WTC11 (cell line): Measurements from ENCODE around the gene NCOA1. TPM values are rescaled to one million over a fixed set of nuclear protein-coding genes. Genes with fewer than 3 reads are reported as not detected.
A peak's percentile ranks its signal among the peaks of the same experiment; 100 is the strongest.

Source experiments
- ATAC-seq: fragments of 200-7000 bp; cut with Tn5 transposase; 2 replicates; pipeline ENCODE4 v1.10.0; 2021; ENCODE audit warnings: mild to moderate bottlenecking, moderate library complexity
- CTCF ChIA-PET: fragments of 300-600 bp; sonication (Branson Sonifier 250); formaldehyde crosslinking; loops from one replicate; lab custom pipeline; 2021; ENCODE audit warnings: antibody characterized with exemption; lab: Charles Lee
- POLR2A ChIA-PET: fragments of 350-600 bp; sonication (Branson Sonifier 250); formaldehyde crosslinking; loops from one replicate; lab custom pipeline; 2021; ENCODE audit warnings: antibody characterized with exemption; lab: Charles Lee
- DNase-seq: peaks from one replicate; pipeline ENCODE4 v3.0.0; 2021; ENCODE audit warnings: low spot score
- H3K27ac Mint-ChIP-seq: 2 replicates; pipeline ENCODE4 v1.8.0; 2021; ENCODE audit warnings: mixed read lengths
- H3K27me3 Mint-ChIP-seq: 2 replicates; pipeline ENCODE4 v1.8.0; 2021; ENCODE audit warnings: low read depth, mild to moderate bottlenecking, moderate library complexity, mixed read lengths
- H3K36me3 Mint-ChIP-seq: 2 replicates; pipeline ENCODE4 v1.8.0; 2021; ENCODE audit warnings: mixed read lengths
- H3K4me1 Mint-ChIP-seq: 2 replicates; pipeline ENCODE4 v1.8.0; 2022; ENCODE audit warnings: mixed read lengths
- H3K4me3 Mint-ChIP-seq: 2 replicates; pipeline ENCODE4 v1.8.0; 2021; ENCODE audit warnings: mild to moderate bottlenecking, moderate library complexity, mixed read lengths
- H3K9me3 Mint-ChIP-seq: 2 replicates; pipeline ENCODE4 v1.8.0; 2021; ENCODE audit warnings: mixed read lengths
- CREM ChIP-seq: sonication (generic); formaldehyde crosslinking; IDR thresholded peaks from 2 replicates; pipeline ENCODE4 v1.8.1; 2022; ENCODE audit warnings: mild to moderate bottlenecking, missing genetic modification reagents, moderate library complexity
- ETV6 ChIP-seq: sonication (generic); formaldehyde crosslinking; IDR thresholded peaks from 2 replicates; pipeline ENCODE4 v1.8.1; 2022; ENCODE audit warnings: mild to moderate bottlenecking, missing genetic modification reagents
- GTF2I ChIP-seq: fragments of 250-450 bp; sonication (Bioruptor Pico); conservative IDR thresholded peaks from 2 replicates; pipeline ENCODE4 v1.4.0; 2021; ENCODE audit warnings: mild to moderate bottlenecking
- JAZF1 ChIP-seq: fragments of 250-450 bp; sonication (Bioruptor Pico); IDR thresholded peaks from 2 replicates; pipeline ENCODE4 v1.9.0; 2021; ENCODE audit warnings: moderate library complexity, mild to moderate bottlenecking, inconsistent platforms
- KAT7 ChIP-seq: sonication (generic); formaldehyde crosslinking; IDR thresholded peaks from 2 replicates; pipeline ENCODE4 v1.8.1; 2023; ENCODE audit warnings: missing genetic modification reagents, mild to moderate bottlenecking, borderline replicate concordance
- NFE2L1 ChIP-seq: sonication (generic); formaldehyde crosslinking; IDR thresholded peaks from 2 replicates; pipeline ENCODE4 v1.8.1; 2023; ENCODE audit warnings: missing genetic modification reagents
- NR2C2 ChIP-seq: sonication (generic); formaldehyde crosslinking; IDR thresholded peaks from 2 replicates; pipeline ENCODE4 v1.8.0; 2022; ENCODE audit warnings: mild to moderate bottlenecking, missing genetic modification reagents
- PRRX2 ChIP-seq: fragments of 250-450 bp; sonication (Bioruptor Pico); IDR thresholded peaks from 2 replicates; pipeline ENCODE4 v1.8.0; 2021; ENCODE audit warnings: mild to moderate bottlenecking
- SP1 ChIP-seq: sonication (generic); formaldehyde crosslinking; conservative IDR thresholded peaks from 2 replicates; pipeline ENCODE4 v1.8.1; 2022; ENCODE audit warnings: missing genetic modification reagents
- TEAD1 ChIP-seq: sonication (generic); formaldehyde crosslinking; IDR thresholded peaks from 2 replicates; pipeline ENCODE4 v1.8.0; 2022; ENCODE audit warnings: mild to moderate bottlenecking, missing genetic modification reagents
- ZNF219 ChIP-seq: sonication (generic); formaldehyde crosslinking; IDR thresholded peaks from 2 replicates; pipeline ENCODE4 v1.8.0; 2023; ENCODE audit warnings: missing genetic modification reagents, mild to moderate bottlenecking, borderline replicate concordance
- ZNF317 ChIP-seq: sonication (generic); formaldehyde crosslinking; IDR thresholded peaks from 2 replicates; pipeline ENCODE4 v1.8.1; 2023; ENCODE audit warnings: low read depth, mild to moderate bottlenecking, moderate library complexity, missing genetic modification reagents, borderline replicate concordance
- total RNA-seq: library from RNA; stranded (reverse); gene quantifications from 3 replicates; pipeline ENCODE4 v1.2.3, GENCODE V29; 2021
- TF ChIP-seq, protein P1 (sequence below): fragments of 250-450 bp; sonication (Bioruptor Pico); IDR thresholded peaks from 2 replicates; pipeline ENCODE4 v1.8.0; 2021; ENCODE audit warnings: mild to moderate bottlenecking
- TF ChIP-seq, protein P2 (sequence below): sonication (generic); formaldehyde crosslinking; IDR thresholded peaks from 2 replicates; pipeline ENCODE4 v1.8.1; 2022; ENCODE audit warnings: low read depth, mild to moderate bottlenecking, moderate library complexity, missing genetic modification reagents, borderline replicate concordance
- TF ChIP-seq, protein P3 (sequence below): sonication (generic); formaldehyde crosslinking; conservative IDR thresholded peaks from 2 replicates; pipeline ENCODE4 v1.8.1; 2023; ENCODE audit warnings: mild to moderate bottlenecking, low read depth, missing genetic modification reagents, moderate library complexity
- TF ChIP-seq, protein P4 (sequence below): sonication (generic); formaldehyde crosslinking; IDR thresholded peaks from 2 replicates; pipeline ENCODE4 v1.8.0; 2023; ENCODE audit warnings: mild to moderate bottlenecking, missing genetic modification reagents
- TF ChIP-seq, protein P5 (sequence below): sonication (generic); formaldehyde crosslinking; IDR thresholded peaks from 2 replicates; pipeline ENCODE4 v1.8.1; 2023; ENCODE audit warnings: mild to moderate bottlenecking, missing genetic modification reagents, moderate library complexity
- TF ChIP-seq, protein P6 (sequence below): sonication (generic); formaldehyde crosslinking; IDR thresholded peaks from 2 replicates; pipeline ENCODE4 v1.8.0; 2022; ENCODE audit warnings: missing genetic modification reagents
- TF ChIP-seq, protein P7 (sequence below): fragments of 250-450 bp; sonication (Bioruptor Pico); IDR thresholded peaks from 2 replicates; pipeline ENCODE4 v1.9.0; 2021; ENCODE audit warnings: moderate library complexity, mild to moderate bottlenecking, inconsistent platforms, borderline replicate concordance

The NCOA1 gene
- total RNA-seq, 1 experiment from 2014 or later, result 16.9 TPM

DNA sequence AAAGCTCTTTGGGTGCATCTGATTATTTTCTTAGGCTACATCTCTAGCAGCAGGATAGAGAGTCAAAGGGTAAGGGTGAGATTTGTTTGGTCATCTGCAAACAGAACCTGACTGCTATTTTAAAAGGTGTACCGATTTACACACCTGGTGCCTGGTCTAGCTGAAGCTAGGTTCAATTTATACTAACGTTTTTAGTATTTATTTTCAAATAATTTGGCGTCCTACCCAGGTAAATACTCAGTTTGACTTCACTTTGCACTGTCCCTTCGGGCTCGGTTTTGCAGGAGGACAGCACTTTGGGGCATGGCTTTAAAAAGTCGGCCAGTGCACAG, 301.5 kb downstream of the NCOA1 start (continued):
- TF ChIP-seq, protein P1, sequence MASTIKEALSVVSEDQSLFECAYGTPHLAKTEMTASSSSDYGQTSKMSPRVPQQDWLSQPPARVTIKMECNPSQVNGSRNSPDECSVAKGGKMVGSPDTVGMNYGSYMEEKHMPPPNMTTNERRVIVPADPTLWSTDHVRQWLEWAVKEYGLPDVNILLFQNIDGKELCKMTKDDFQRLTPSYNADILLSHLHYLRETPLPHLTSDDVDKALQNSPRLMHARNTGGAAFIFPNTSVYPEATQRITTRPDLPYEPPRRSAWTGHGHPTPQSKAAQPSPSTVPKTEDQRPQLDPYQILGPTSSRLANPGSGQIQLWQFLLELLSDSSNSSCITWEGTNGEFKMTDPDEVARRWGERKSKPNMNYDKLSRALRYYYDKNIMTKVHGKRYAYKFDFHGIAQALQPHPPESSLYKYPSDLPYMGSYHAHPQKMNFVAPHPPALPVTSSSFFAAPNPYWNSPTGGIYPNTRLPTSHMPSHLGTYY, result no peak
- TF ChIP-seq, protein P2, sequence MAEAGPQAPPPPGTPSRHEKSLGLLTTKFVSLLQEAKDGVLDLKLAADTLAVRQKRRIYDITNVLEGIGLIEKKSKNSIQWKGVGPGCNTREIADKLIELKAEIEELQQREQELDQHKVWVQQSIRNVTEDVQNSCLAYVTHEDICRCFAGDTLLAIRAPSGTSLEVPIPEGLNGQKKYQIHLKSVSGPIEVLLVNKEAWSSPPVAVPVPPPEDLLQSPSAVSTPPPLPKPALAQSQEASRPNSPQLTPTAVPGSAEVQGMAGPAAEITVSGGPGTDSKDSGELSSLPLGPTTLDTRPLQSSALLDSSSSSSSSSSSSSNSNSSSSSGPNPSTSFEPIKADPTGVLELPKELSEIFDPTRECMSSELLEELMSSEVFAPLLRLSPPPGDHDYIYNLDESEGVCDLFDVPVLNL, result no peak
- TF ChIP-seq, protein P3, sequence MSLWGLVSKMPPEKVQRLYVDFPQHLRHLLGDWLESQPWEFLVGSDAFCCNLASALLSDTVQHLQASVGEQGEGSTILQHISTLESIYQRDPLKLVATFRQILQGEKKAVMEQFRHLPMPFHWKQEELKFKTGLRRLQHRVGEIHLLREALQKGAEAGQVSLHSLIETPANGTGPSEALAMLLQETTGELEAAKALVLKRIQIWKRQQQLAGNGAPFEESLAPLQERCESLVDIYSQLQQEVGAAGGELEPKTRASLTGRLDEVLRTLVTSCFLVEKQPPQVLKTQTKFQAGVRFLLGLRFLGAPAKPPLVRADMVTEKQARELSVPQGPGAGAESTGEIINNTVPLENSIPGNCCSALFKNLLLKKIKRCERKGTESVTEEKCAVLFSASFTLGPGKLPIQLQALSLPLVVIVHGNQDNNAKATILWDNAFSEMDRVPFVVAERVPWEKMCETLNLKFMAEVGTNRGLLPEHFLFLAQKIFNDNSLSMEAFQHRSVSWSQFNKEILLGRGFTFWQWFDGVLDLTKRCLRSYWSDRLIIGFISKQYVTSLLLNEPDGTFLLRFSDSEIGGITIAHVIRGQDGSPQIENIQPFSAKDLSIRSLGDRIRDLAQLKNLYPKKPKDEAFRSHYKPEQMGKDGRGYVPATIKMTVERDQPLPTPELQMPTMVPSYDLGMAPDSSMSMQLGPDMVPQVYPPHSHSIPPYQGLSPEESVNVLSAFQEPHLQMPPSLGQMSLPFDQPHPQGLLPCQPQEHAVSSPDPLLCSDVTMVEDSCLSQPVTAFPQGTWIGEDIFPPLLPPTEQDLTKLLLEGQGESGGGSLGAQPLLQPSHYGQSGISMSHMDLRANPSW, result no peak
- TF ChIP-seq CREM, result no peak
- no peak for TF ChIP-seq ZNF317
- TF ChIP-seq, protein P4, sequence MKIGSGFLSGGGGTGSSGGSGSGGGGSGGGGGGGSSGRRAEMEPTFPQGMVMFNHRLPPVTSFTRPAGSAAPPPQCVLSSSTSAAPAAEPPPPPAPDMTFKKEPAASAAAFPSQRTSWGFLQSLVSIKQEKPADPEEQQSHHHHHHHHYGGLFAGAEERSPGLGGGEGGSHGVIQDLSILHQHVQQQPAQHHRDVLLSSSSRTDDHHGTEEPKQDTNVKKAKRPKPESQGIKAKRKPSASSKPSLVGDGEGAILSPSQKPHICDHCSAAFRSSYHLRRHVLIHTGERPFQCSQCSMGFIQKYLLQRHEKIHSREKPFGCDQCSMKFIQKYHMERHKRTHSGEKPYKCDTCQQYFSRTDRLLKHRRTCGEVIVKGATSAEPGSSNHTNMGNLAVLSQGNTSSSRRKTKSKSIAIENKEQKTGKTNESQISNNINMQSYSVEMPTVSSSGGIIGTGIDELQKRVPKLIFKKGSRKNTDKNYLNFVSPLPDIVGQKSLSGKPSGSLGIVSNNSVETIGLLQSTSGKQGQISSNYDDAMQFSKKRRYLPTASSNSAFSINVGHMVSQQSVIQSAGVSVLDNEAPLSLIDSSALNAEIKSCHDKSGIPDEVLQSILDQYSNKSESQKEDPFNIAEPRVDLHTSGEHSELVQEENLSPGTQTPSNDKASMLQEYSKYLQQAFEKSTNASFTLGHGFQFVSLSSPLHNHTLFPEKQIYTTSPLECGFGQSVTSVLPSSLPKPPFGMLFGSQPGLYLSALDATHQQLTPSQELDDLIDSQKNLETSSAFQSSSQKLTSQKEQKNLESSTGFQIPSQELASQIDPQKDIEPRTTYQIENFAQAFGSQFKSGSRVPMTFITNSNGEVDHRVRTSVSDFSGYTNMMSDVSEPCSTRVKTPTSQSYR, result no peak
- TF ChIP-seq ZNF219 (CRISPR knock-in tag), result no peak
- TF ChIP-seq, all 79 proteins: peak for 0

DNA sequence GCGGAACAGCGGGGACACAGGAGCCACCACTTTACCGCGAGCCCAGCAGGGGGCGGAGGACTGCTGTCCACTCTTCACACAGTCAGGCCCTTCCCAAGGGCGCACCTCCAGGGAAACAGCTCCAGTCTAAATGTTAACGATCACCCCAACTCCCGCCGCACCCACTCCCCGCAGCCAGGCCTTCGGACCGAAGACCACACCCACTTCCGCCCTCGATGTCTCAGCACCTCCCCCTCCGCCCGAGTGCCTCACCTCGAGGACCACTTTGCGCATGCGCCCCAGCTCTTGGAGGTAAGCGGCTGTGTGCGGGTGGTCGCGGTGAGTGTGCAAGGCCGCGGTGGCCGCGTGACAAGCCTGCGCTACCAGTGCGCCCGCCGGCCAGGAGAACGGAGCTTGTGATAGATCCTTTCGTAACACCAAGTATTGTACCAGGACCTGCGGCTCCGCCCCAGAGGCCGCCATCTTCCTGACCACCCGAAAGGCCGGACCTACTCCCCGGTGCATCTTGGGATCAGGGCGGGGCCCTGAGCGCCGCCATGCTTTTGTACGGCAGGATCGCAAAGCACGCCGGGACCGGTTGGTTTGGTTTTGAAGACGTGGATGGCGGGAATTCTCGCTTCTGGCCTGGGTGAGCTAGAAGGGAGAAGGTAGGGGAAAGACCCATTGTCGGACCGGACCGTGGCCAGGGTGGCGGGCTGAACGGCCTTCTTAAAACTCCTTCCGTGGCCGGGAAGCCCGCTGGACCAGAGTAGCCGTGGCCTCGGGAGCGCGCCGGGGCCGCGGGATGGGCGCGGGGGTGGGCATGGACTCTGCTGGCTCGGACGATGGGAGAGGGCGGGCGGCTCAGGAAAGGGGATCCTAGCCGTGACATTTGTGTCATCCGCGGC, 302.1 kb downstream of the NCOA1 start, which contains the start of the genes CENPO and PTRHD1:
CENPO (plus strand) TSS at position 552 of the 887 bp plus-strand sequence. CDS start 495 bp downstream, outside the sequence.
PTRHD1 (minus strand) TSS at position 518 of the 887 bp plus-strand sequence; CDS start at position 504, 14 bp downstream.
- Mint-ChIP-seq H3K4me3 (peak within 1 kb of the TSS; percentile 97), H3K27me3 (0 out of 2 replicates have a peak, but pooled peaks cover 2% of the 10 kb centered on the region), H3K4me1 (peaks cover 45% of the 10 kb centered on the region), H3K27ac (peak within 1 kb of the TSS; percentile 99), H3K36me3 (peaks cover 38% of the 10 kb centered on the region), H3K9me3 (no peaks in the 10 kb centered on the region)
- ChIA-PET POLR2A (interaction anchor here (0.6 to 1.4 kb wide), 2 partner anchors 29 to 230 kb away, joined by 4 read pairs; no protein-coding TSS in a partner anchor), CTCF (interaction anchor here (0.8 to 4.2 kb wide), 5 partner anchors 29 to 179 kb away, joined by 3 to 27 read pairs (median 6); no protein-coding TSS in a partner anchor)
- ATAC-seq (peak; percentile 90), DNase-seq (peak; percentile 95)
- TF ChIP-seq CREM, result peak; percentile 34; the same call in 1 of the 2 replicates
- TF ChIP-seq, protein P1, result no peak
- no peak for TF ChIP-seq GTF2I (CRISPR knock-in tag)
- TF ChIP-seq, protein P5, sequence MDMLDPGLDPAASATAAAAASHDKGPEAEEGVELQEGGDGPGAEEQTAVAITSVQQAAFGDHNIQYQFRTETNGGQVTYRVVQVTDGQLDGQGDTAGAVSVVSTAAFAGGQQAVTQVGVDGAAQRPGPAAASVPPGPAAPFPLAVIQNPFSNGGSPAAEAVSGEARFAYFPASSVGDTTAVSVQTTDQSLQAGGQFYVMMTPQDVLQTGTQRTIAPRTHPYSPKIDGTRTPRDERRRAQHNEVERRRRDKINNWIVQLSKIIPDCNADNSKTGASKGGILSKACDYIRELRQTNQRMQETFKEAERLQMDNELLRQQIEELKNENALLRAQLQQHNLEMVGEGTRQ, result peak; percentile 47; the same call in 1 of the 2 replicates
- TF ChIP-seq JAZF1, result no peak
- peak; percentile 86; the same call in 1 of the 2 replicates for TF ChIP-seq KAT7 (CRISPR knock-in tag)
- peak; percentile 36; the same call in 1 of the 2 replicates for TF ChIP-seq NFE2L1 (CRISPR knock-in tag)
- no peak for TF ChIP-seq NR2C2 (CRISPR knock-in tag)
- TF ChIP-seq, protein P6, sequence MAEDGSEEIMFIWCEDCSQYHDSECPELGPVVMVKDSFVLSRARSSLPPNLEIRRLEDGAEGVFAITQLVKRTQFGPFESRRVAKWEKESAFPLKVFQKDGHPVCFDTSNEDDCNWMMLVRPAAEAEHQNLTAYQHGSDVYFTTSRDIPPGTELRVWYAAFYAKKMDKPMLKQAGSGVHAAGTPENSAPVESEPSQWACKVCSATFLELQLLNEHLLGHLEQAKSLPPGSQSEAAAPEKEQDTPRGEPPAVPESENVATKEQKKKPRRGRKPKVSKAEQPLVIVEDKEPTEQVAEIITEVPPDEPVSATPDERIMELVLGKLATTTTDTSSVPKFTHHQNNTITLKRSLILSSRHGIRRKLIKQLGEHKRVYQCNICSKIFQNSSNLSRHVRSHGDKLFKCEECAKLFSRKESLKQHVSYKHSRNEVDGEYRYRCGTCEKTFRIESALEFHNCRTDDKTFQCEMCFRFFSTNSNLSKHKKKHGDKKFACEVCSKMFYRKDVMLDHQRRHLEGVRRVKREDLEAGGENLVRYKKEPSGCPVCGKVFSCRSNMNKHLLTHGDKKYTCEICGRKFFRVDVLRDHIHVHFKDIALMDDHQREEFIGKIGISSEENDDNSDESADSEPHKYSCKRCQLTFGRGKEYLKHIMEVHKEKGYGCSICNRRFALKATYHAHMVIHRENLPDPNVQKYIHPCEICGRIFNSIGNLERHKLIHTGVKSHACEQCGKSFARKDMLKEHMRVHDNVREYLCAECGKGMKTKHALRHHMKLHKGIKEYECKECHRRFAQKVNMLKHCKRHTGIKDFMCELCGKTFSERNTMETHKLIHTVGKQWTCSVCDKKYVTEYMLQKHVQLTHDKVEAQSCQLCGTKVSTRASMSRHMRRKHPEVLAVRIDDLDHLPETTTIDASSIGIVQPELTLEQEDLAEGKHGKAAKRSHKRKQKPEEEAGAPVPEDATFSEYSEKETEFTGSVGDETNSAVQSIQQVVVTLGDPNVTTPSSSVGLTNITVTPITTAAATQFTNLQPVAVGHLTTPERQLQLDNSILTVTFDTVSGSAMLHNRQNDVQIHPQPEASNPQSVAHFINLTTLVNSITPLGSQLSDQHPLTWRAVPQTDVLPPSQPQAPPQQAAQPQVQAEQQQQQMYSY (CRISPR knock-in tag), result peak; percentile 88
- no peak for TF ChIP-seq PRRX2 (CRISPR knock-in tag)
- peak; percentile 86 for TF ChIP-seq SP1
- TF ChIP-seq, protein P7, sequence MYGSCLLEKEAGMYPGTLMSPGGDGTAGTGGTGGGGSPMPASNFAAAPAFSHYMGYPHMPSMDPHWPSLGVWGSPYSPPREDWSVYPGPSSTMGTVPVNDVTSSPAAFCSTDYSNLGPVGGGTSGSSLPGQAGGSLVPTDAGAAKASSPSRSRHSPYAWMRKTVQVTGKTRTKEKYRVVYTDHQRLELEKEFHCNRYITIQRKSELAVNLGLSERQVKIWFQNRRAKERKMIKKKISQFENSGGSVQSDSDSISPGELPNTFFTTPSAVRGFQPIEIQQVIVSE (CRISPR knock-in tag), result no peak
- TF ChIP-seq TEAD1 (CRISPR knock-in tag), result peak; percentile 76
- peak; percentile 35 for TF ChIP-seq ETV6
